Mesothelial cell of epicardium (in vitro differentiated cells): ENCODE results near the gene CES3. TPM values are rescaled to one million over a fixed set of nuclear protein-coding genes. Genes with fewer than 3 reads are reported as not detected.
"Not testable (repeated sequence)": the region's sequence is repeated elsewhere in the genome, so short reads cannot be mapped to it uniquely, and the experiment has no call there.

Experiments
- DNase-seq, 2 experiments: peaks; one replicate each; pipeline ENCODE4 v3.0.0; 2021; ENCODE audit warnings: low spot score in 2 of 2; ENCODE audit not compliant: unreplicated experiment in 2 of 2
- H3K27ac Mint-ChIP-seq: 2 replicates; pipeline ENCODE4 v1.8.0; 2021; ENCODE audit warnings: mixed read lengths
- H3K27me3 Mint-ChIP-seq: 2 replicates; pipeline ENCODE4 v1.8.0; 2021; ENCODE audit warnings: low read depth, mixed read lengths
- H3K36me3 Mint-ChIP-seq: 2 replicates; pipeline ENCODE4 v1.8.0; 2021; ENCODE audit warnings: mixed read lengths
- H3K4me1 Mint-ChIP-seq: 2 replicates; pipeline ENCODE4 v1.8.0; 2021; ENCODE audit warnings: mixed read lengths
- H3K4me3 Mint-ChIP-seq: 2 replicates; pipeline ENCODE4 v1.8.0; 2021; ENCODE audit warnings: mild to moderate bottlenecking, moderate library complexity, mixed read lengths
- H3K9me3 Mint-ChIP-seq: 2 replicates; pipeline ENCODE4 v1.8.0; 2021; ENCODE audit warnings: mixed read lengths
- total RNA-seq: library from RNA; stranded (reverse); gene quantifications from 3 replicates; pipeline ENCODE4 v1.2.1, GENCODE V29; 2021
- TF ChIP-seq, protein P1 (sequence below): fragments of 200-600 bp; sonication (generic); IDR thresholded peaks from one replicate; pipeline ENCODE4 v1.5.0; 2021; ENCODE audit warnings: antibody characterized with exemption; ENCODE audit not compliant: unreplicated experiment

CES3 gene
- total RNA-seq, 1 donor from 2014 or later, result 5.1 TPM

DNA sequence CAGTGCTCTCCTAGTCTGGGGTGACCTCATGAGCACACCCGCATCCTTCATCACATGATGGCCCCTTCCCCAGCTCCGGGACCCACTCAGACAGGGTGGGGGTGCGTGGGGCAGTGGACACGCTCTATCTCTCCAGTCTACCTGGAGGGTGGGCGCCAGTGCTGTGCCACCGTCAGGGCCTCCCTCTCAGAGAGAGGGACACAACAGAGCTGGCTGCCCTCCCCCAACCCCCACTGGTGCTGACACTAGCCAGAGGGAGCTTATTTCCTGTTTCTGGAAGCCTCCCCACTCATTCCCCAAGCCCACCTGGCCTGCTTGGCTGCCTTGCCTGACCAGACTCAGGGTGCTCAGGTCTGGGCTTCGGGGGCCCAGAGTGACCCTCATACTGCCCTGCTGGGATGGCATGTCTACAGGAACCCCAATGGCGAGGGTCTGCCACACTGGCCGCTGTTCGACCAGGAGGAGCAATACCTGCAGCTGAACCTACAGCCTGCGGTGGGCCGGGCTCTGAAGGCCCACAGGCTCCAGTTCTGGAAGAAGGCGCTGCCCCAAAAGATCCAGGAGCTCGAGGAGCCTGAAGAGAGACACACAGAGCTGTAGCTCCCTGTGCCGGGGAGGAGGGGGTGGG, 17.5 kb upstream of the CES3 start:
- TF ChIP-seq, protein P1, sequence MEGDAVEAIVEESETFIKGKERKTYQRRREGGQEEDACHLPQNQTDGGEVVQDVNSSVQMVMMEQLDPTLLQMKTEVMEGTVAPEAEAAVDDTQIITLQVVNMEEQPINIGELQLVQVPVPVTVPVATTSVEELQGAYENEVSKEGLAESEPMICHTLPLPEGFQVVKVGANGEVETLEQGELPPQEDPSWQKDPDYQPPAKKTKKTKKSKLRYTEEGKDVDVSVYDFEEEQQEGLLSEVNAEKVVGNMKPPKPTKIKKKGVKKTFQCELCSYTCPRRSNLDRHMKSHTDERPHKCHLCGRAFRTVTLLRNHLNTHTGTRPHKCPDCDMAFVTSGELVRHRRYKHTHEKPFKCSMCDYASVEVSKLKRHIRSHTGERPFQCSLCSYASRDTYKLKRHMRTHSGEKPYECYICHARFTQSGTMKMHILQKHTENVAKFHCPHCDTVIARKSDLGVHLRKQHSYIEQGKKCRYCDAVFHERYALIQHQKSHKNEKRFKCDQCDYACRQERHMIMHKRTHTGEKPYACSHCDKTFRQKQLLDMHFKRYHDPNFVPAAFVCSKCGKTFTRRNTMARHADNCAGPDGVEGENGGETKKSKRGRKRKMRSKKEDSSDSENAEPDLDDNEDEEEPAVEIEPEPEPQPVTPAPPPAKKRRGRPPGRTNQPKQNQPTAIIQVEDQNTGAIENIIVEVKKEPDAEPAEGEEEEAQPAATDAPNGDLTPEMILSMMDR, result no peak
- no peaks in the 10 kb centered on the region for H3K9me3 Mint-ChIP-seq
- no peaks in the 10 kb centered on the region for H3K27me3 Mint-ChIP-seq
- no peak overlapping the region for H3K4me3 Mint-ChIP-seq
- H3K27ac Mint-ChIP-seq, result no peak overlapping the region
- H3K36me3 Mint-ChIP-seq, result peaks cover 19% of the 10 kb centered on the region
- DNase-seq, result no peak
- no peaks in the 10 kb centered on the region for H3K4me1 Mint-ChIP-seq

GRCh38 chr16:66944054-66944441, 17.0 kb upstream of the CES3 start:
- TF ChIP-seq, protein P1, result no peak
- no peaks in the 10 kb centered on the region for H3K27me3 Mint-ChIP-seq
- no peaks in the 10 kb centered on the region for H3K9me3 Mint-ChIP-seq
- peaks cover 19% of the 10 kb centered on the region for H3K36me3 Mint-ChIP-seq
- no peak for DNase-seq
- H3K27ac Mint-ChIP-seq, result no peak overlapping the region
- H3K4me3 Mint-ChIP-seq, result no peak overlapping the region
- no peaks in the 10 kb centered on the region for H3K4me1 Mint-ChIP-seq

- not testable (repeated sequence) for H3K27ac Mint-ChIP-seq, H3K4me1 Mint-ChIP-seq, H3K4me3 Mint-ChIP-seq, DNase-seq, H3K9me3 Mint-ChIP-seq, H3K27me3 Mint-ChIP-seq
- H3K36me3 Mint-ChIP-seq, result peaks cover 15% of the 10 kb centered on the region
Observed at GRCh38 chr16:66944971-66945370, 16.1 kb upstream of the CES3 start.

- DNase-seq, result no peak
- Mint-ChIP-seq H3K9me3 (no peaks in the 10 kb centered on the region), H3K27ac (no peak overlapping the region), H3K27me3 (peaks cover 5% of the 10 kb centered on the region), H3K4me1 (no peaks in the 10 kb centered on the region), H3K4me3 (no peak overlapping the region), H3K36me3 (peaks cover 15% of the 10 kb centered on the region)
- TF ChIP-seq, protein P1, result no peak
Observed at GRCh38 chr16:66945939-66946338, 15.1 kb upstream of the CES3 start.

GRCh38 chr16:66946541-66946940, 14.5 kb upstream of the CES3 start:
- TF ChIP-seq, protein P1, result no peak
- no peak for DNase-seq

GRCh38 chr16:66946974-66947301, 14.1 kb upstream of the CES3 start:
- H3K36me3 Mint-ChIP-seq, result peaks cover 12% of the 10 kb centered on the region
- no peak for DNase-seq
- TF ChIP-seq, protein P1, result no peak
- no peaks in the 10 kb centered on the region for H3K4me1 Mint-ChIP-seq
- H3K4me3 Mint-ChIP-seq, result no peak overlapping the region
- H3K27me3 Mint-ChIP-seq, result peaks cover 5% of the 10 kb centered on the region
- no peak overlapping the region for H3K27ac Mint-ChIP-seq
- peaks cover 8% of the 10 kb centered on the region for H3K9me3 Mint-ChIP-seq

More at GRCh38 chr16:66946541-66946940, 14.5 kb upstream of the CES3 start:
- peaks cover 5% of the 10 kb centered on the region for H3K9me3 Mint-ChIP-seq
- no peak overlapping the region for H3K27ac Mint-ChIP-seq
- no peak overlapping the region for H3K4me3 Mint-ChIP-seq
- peaks cover 15% of the 10 kb centered on the region for H3K36me3 Mint-ChIP-seq
- H3K27me3 Mint-ChIP-seq, result peaks cover 5% of the 10 kb centered on the region
- H3K4me1 Mint-ChIP-seq, result no peaks in the 10 kb centered on the region
